ENCODE measurements around the gene TMEM135.
"Not testable (repeated sequence)": the region's sequence is repeated elsewhere in the genome, so short reads cannot be mapped to it uniquely, and the experiment has no call there.

Gene TMEM135

GRCh38 chr11:87020764-87021365 lies 16.9 kb upstream of the TMEM135 start:
- no peak for DNase-seq (ENCODE audit: low spot score)

- DNase-seq (ENCODE audit: low spot score) = no peak
Observed at GRCh38 chr11:87022254-87022653, 15.5 kb upstream of the TMEM135 start.

GRCh38 chr11:87022738-87023137 lies 15.0 kb upstream of the TMEM135 start:
- DNase-seq (ENCODE audit: low spot score) = no peak

- not testable (repeated sequence) for DNase-seq (ENCODE audit: low spot score)
Observed at GRCh38 chr11:87026415-87026814, 11.3 kb upstream of the TMEM135 start.

GRCh38 chr11:87030458-87031054 lies 7.2 kb upstream of the TMEM135 start:
- no peak for DNase-seq (ENCODE audit: low spot score)

- no peak for DNase-seq (ENCODE audit: low spot score)
Observed at GRCh38 chr11:87031433-87032170, 6.1 kb upstream of the TMEM135 start.

GRCh38 chr11:87033561-87033960 lies 4.2 kb upstream of the TMEM135 start:
- DNase-seq (ENCODE audit: low spot score) = no peak

- no peak for DNase-seq (ENCODE audit: low spot score)
Observed at GRCh38 chr11:87035976-87036583, 1.7 kb upstream of the TMEM135 start.

- DNase-seq (ENCODE audit: low spot score) = peak; percentile 17
Observed at GRCh38 chr11:87036756-87037449, 831 bp upstream of the TMEM135 start.

- DNase-seq (ENCODE audit: low spot score) = no peak
Observed at GRCh38 chr11:87038235-87038977, 672 bp downstream of the TMEM135 start.

GRCh38 chr11:87039371-87039770 lies 1.6 kb downstream of the TMEM135 start:
- DNase-seq (ENCODE audit: low spot score) = no peak

GRCh38 chr11:87043894-87044293 lies 6.2 kb downstream of the TMEM135 start:
- DNase-seq (ENCODE audit: low spot score) = no peak

GRCh38 chr11:87046824-87047223 lies 9.1 kb downstream of the TMEM135 start:
- no peak for DNase-seq (ENCODE audit: low spot score)

GRCh38 chr11:87056091-87056490 lies 18.4 kb downstream of the TMEM135 start:
- DNase-seq (ENCODE audit: low spot score) = no peak

GRCh38 chr11:87057749-87058148 lies 20.0 kb downstream of the TMEM135 start:
- DNase-seq (ENCODE audit: low spot score) = no peak

- DNase-seq (ENCODE audit: low spot score) = no peak
Observed at GRCh38 chr11:87059596-87060390, 22.1 kb downstream of the TMEM135 start.

- DNase-seq (ENCODE audit: low spot score) = no peak
Observed at GRCh38 chr11:87061766-87062165, 24.0 kb downstream of the TMEM135 start.

GRCh38 chr11:87063982-87064381 lies 26.2 kb downstream of the TMEM135 start:
- no peak for DNase-seq (ENCODE audit: low spot score)

- DNase-seq (ENCODE audit: low spot score) = no peak
Observed at GRCh38 chr11:87072787-87073186, 35.1 kb downstream of the TMEM135 start.

- no peak for DNase-seq (ENCODE audit: low spot score)
Observed at GRCh38 chr11:87076260-87076783, 38.6 kb downstream of the TMEM135 start.
